GM12878 (cell line): ENCODE data around the gene BRICD5. TPM values are rescaled to one million over a fixed set of nuclear protein-coding genes. Genes with fewer than 3 reads are reported as not detected.

Experiments
- ATAC-seq: fragments of 200-7000 bp; cut with Tn5 transposase; 3 replicates; pipeline ENCODE4 v1.9.1; 2020; ENCODE audit warnings: mild to moderate bottlenecking, moderate library complexity
- BruUV-seq: library from RNA; stranded (reverse); fragments of 400-500 nt; replicated peaks from 2 replicates; lab custom pipeline; 2021; lab: Mats Ljungman, UMichigan
- CTCF ChIA-PET: fragments of 300-600 bp; sonication (Branson Sonifier 250); formaldehyde crosslinking; extraction: SDS; loops from one replicate; lab custom pipeline; 2021; ENCODE audit warnings: inconsistent platforms; lab: Yijun Ruan, JAX
- POLR2A ChIA-PET: fragments of 350-600 bp; formaldehyde crosslinking; extraction: SDS; loops from one replicate; lab custom pipeline; 2021; ENCODE audit warnings: inconsistent platforms; lab: Charles Lee
- RAD21 ChIA-PET: fragments of 300-600 bp; sonication (Branson Sonifier 250); formaldehyde crosslinking; loops from one replicate; lab custom pipeline; 2023; ENCODE audit warnings: antibody characterized with exemption; ENCODE audit not compliant: unreplicated experiment; lab: Charles Lee
- SMC1A ChIA-PET: fragments of 300-600 bp; sonication (Branson Sonifier 250); formaldehyde crosslinking; loops from one replicate; lab custom pipeline; 2023; ENCODE audit not compliant: unreplicated experiment, uncharacterized antibody; lab: Charles Lee
- DNase-seq: peaks from one replicate; pipeline ENCODE4 v3.0.0-alpha.2; 2011; ENCODE audit warnings: low read depth, low spot score
- FAIRE-seq: peaks from 3 replicates; lab custom pipeline; 2011; peaks lifted over from hg19 to GRCh38; lab: Jason Lieb, UNC
- H2AFZ ChIP-seq: 2 replicates; pipeline ENCODE4 v1.6.0; 2011; ENCODE audit warnings: low read depth, low read length, control low read depth; ENCODE audit not compliant: control insufficient read depth
- H3K27ac ChIP-seq: 2 replicates; pipeline ENCODE4 v1.5.1; 2011; ENCODE audit warnings: control low read depth; ENCODE audit not compliant: control insufficient read depth, insufficient read depth
- H3K27me3 ChIP-seq, 2 experiments: replicated peaks in 1 of 2; 2 replicates each; pipeline versions ENCODE4 v1.6.0 to v1.6.1; 2011; ENCODE audit warnings: low read length in 1 of 2; ENCODE audit not compliant: control insufficient read depth in 2 of 2, insufficient read depth in 2 of 2
- H3K36me3 ChIP-seq, 2 experiments: 2 replicates each; pipeline ENCODE4 v1.5.1; 2011; ENCODE audit warnings: low read length in 1 of 2; ENCODE audit not compliant: control insufficient read depth in 2 of 2, insufficient read depth in 2 of 2
- H3K4me1 ChIP-seq: 2 replicates; pipeline ENCODE4 v1.6.1; 2011; ENCODE audit warnings: mild to moderate bottlenecking, low read length, moderate library complexity, mixed read lengths; ENCODE audit not compliant: control insufficient read depth, insufficient read depth
- H3K4me2 ChIP-seq: 2 replicates; pipeline ENCODE4 v1.6.0; 2011; ENCODE audit warnings: control low read depth; ENCODE audit not compliant: control insufficient read depth, insufficient read depth
- H3K4me3 ChIP-seq: fragments of 200-600 bp; sonication (generic); 2 replicates; pipeline ENCODE4 v1.5.1; 2016
- H3K79me2 ChIP-seq: 2 replicates; pipeline ENCODE4 v1.6.0; 2011; ENCODE audit warnings: low read length; ENCODE audit not compliant: control insufficient read depth, insufficient read depth
- H3K9ac ChIP-seq: 2 replicates; pipeline ENCODE4 v1.8.0; 2011; ENCODE audit warnings: low read length, control low read depth, mixed read lengths; ENCODE audit not compliant: control insufficient read depth, insufficient read depth
- H3K9me3 ChIP-seq: replicated peaks from 3 replicates; pipeline ENCODE4 v1.5.1; 2011; ENCODE audit warnings: mild to moderate bottlenecking, low read length; ENCODE audit not compliant: control insufficient read depth, insufficient read depth
- H4K20me1 ChIP-seq: 2 replicates; pipeline ENCODE4 v1.6.0; 2011; ENCODE audit not compliant: control insufficient read depth, insufficient read depth
- BHLHE40 ChIP-seq, 2 experiments: fragments of 450-650 bp in 1 of 2; IDR thresholded peaks; 2 replicates each; pipeline ENCODE4 v1.6.1; 2011 to 2017; ENCODE audit warnings: low read depth in 2 of 2, borderline replicate concordance in 1 of 2, improper control_type of control experiment in 1 of 2, low read length in 1 of 2, mild to moderate bottlenecking in 1 of 2
- CEBPB ChIP-seq, 2 experiments: fragments of 150-350 bp in 1 of 2; IDR thresholded peaks; 2 replicates each; pipeline ENCODE4 v1.6.1; 2012 to 2014; ENCODE audit warnings: low read depth in 2 of 2, low read length in 2 of 2, borderline replicate concordance in 1 of 2, inconsistent platforms in 1 of 2
- ETV6 ChIP-seq, 2 experiments: fragments of 450-650 bp in 1 of 2; IDR thresholded peaks in 1 of 2; conservative IDR thresholded peaks in 1 of 2; 2 replicates each; pipeline ENCODE4 v1.6.1; 2014; ENCODE audit warnings: antibody characterized with exemption in 1 of 2, borderline replicate concordance in 1 of 2, low read depth in 1 of 2, mild to moderate bottlenecking in 1 of 2, moderate library complexity in 1 of 2
- GATAD2B ChIP-seq: fragments of 450-650 bp; conservative IDR thresholded peaks from 2 replicates; pipeline ENCODE4 v1.6.1; 2017; ENCODE audit warnings: low read depth, mild to moderate bottlenecking, moderate library complexity
- MXI1 ChIP-seq: fragments of 150-350 bp; IDR thresholded peaks from 2 replicates; pipeline ENCODE4 v1.6.1; 2011; ENCODE audit warnings: low read depth, mild to moderate bottlenecking, inconsistent platforms, low read length, improper control_type of control experiment
- NFYB ChIP-seq: IDR thresholded peaks from 2 replicates; pipeline ENCODE4 v1.6.1; 2011; ENCODE audit warnings: low read depth, mild to moderate bottlenecking, low read length, improper control_type of control experiment, moderate library complexity; ENCODE audit not compliant: insufficient read depth
- PAX8 ChIP-seq: fragments of 450-650 bp; IDR thresholded peaks from 2 replicates; pipeline ENCODE4 v1.6.1; 2017; ENCODE audit warnings: mild to moderate bottlenecking, moderate library complexity
- POLR2AphosphoS5 ChIP-seq: IDR thresholded peaks from 2 replicates; pipeline ENCODE4 v1.6.1; 2011; ENCODE audit warnings: mild to moderate bottlenecking, low read length, inconsistent platforms
- RCOR1 ChIP-seq: conservative IDR thresholded peaks from 2 replicates; pipeline ENCODE4 v1.6.1; 2012; ENCODE audit warnings: low read depth, low read length, improper control_type of control experiment
- RFX5 ChIP-seq: IDR thresholded peaks from 2 replicates; pipeline ENCODE4 v1.6.1; 2011; ENCODE audit warnings: low read depth, low read length, improper control_type of control experiment
- RUNX3 ChIP-seq: IDR thresholded peaks from 2 replicates; pipeline ENCODE4 v1.6.1; 2012; ENCODE audit warnings: low read length, inconsistent platforms
- SMAD5 ChIP-seq: IDR thresholded peaks from 2 replicates; pipeline ENCODE4 v1.6.1; 2016; ENCODE audit warnings: antibody characterized with exemption, low read depth
- SMARCA5 ChIP-seq: fragments of 450-650 bp; IDR thresholded peaks from 2 replicates; pipeline ENCODE4 v1.6.1; 2017; ENCODE audit warnings: mild to moderate bottlenecking
- TAF1 ChIP-seq: IDR thresholded peaks from 2 replicates; pipeline ENCODE4 v1.6.1; 2011; ENCODE audit warnings: mild to moderate bottlenecking, low read depth, low read length, borderline replicate concordance
- TCF12 ChIP-seq: IDR thresholded peaks from 2 replicates; pipeline ENCODE4 v1.6.1; 2011; ENCODE audit warnings: low read depth, mild to moderate bottlenecking, low read length
- WGBS: methylation state at CpG from one replicate; pipeline ENCODE4 v1.1.6; 2016; ENCODE audit warnings: low lambda C conversion rate; ENCODE audit not compliant: insufficient replicate concordance, insufficient coverage; ENCODE audit errors: missing lambda C conversion rate; 5-methylcytosine and 5-hydroxymethylcytosine counted together
- in situ Hi-C: fragments of 300-500 bp; cut with MboI; formaldehyde crosslinking; loops from 9 replicates; pipeline ENCODE4 v1.14.3; 2018; ENCODE audit warnings: mixed read lengths
- intact Hi-C: fragments of 100-400 bp; cut with micrococcal nuclease; formaldehyde crosslinking; loops from one replicate; pipeline ENCODE4 v1.14.2; 2022; ENCODE audit not compliant: unreplicated experiment
- polyA plus RNA-seq, 11 experiments: library from polyadenylated mRNA; depleted of rRNA in 4 of 11; unstranded in 6 of 11; stranded (reverse) in 5 of 11; fragments of >200 nt; fragmentation: Nextera tagmentation in 4 of 11; fragmentation: Illumina TruSeq in 1 of 11; extraction: Ambion mirVana in 4 of 11; extraction: Trizol in 1 of 11; gene quantifications; 1 replicate in 1 of 11; 2 replicates in 10 of 11; pipeline versions ENCODE4 v1.2.1 to v1.2.3, GENCODE V29; 2011 to 2016; ENCODE audit warnings: inconsistent platforms in 2 of 11, missing spikeins in 2 of 11, low read depth in 1 of 11
- total RNA-seq, 4 experiments: library from RNA; depleted of rRNA in 3 of 4; stranded (reverse); fragments of >200 nt in 3 of 4; fragmentation: Illumina TruSeq in 1 of 4; extraction: Trizol in 1 of 4; gene quantifications; 2 replicates each; pipeline versions ENCODE4 v1.2.1 to v1.2.3, GENCODE V29; 2013 to 2021
- TF ChIP-seq, protein P1 (sequence below): fragments of 450-650 bp; IDR thresholded peaks from 2 replicates; pipeline ENCODE4 v1.6.1; 2016; ENCODE audit warnings: mild to moderate bottlenecking, moderate library complexity, borderline replicate concordance

Gene BRICD5
- total and polyA plus RNA-seq, 10 of the 15 experiments (the other 5 are each of a cell fraction or from before 2014, with no cell fraction given): 0.58 to 11.6 (median 1.5) TPM; not detected in 1

- ChIA-PET SMC1A (interaction anchor here (1.1 kb wide), 1 partner anchor 9 kb away, joined by 3 read pairs; the partner anchor contains the start of gene PGP), POLR2A (no interaction called here), RAD21 (no interaction called here), CTCF (interaction anchor here (1.3 kb wide), 1 partner anchor 29 kb away, joined by 3 read pairs; no protein-coding TSS in a partner anchor)
- H3K9me3 ChIP-seq: no peaks in the 10 kb centered on the region
- no peaks in the 10 kb centered on the region for H4K20me1 ChIP-seq
- in situ Hi-C loops: no loop called here
- intact Hi-C loops: loop anchor here (2.0 kb wide), 1 partner anchor 27 kb away; the partner anchor contains the start of gene ECI1
- DNase-seq (peak; percentile 97), ATAC-seq (peak; percentile 98), FAIRE-seq (peak; percentile 99)
- H2AFZ ChIP-seq: peak within 1 kb of the TSS; percentile 86
- peak within 1 kb of the TSS; percentile 88 for H3K4me2 ChIP-seq
- WGBS: 1% methylated on average over 65 of the region's 82 CpGs
- peaks cover 0 to 3% of the 10 kb centered on the region in 2 experiments; a peak in 3 of 4 replicates for H3K36me3 ChIP-seq
- peak within 1 kb of the TSS; percentile 96 for H3K4me3 ChIP-seq
- peaks cover 5% of the 10 kb centered on the region; the same call in 1 of the 2 replicates for H3K4me1 ChIP-seq
- peak within 1 kb of the TSS; percentile 87 for H3K9ac ChIP-seq
- peak within 1 kb of the TSS; percentile 78 for H3K27ac ChIP-seq
- no TSS peak for BruUV-seq
- peaks cover 27% of the 10 kb centered on the region for H3K79me2 ChIP-seq
- H3K27me3 ChIP-seq: no peaks in the 10 kb centered on the region
- TF ChIP-seq CEBPB (IDR thresholded peaks at IDR 0.05; ENCODE audit: borderline replicate concordance in 1 of 2, low read depth in 2 of 2, low read length in 2 of 2) (peak in 1 of 2 experiments; percentile 56; a peak in 1 of 4 replicates), RCOR1 (no peak), GATAD2B (peak; percentile 85), TAF1 (peak; percentile 95), BHLHE40 (IDR thresholded peaks at IDR 0.05; ENCODE audit: borderline replicate concordance in 1 of 2, low read depth in 2 of 2, low read length in 1 of 2) (peak in 1 of 2 experiments; percentile 31; a peak in 1 of 4 replicates), SMARCA5 (0 out of 2 replicates have a peak, but pooled peaks have one; percentile 52), RUNX3 (0 out of 2 replicates have a peak, but pooled peaks have one; percentile 42), MXI1 (peak; percentile 98), NFYB (peak; percentile 20; the same call in 1 of the 2 replicates), POLR2AphosphoS5 (peak; percentile 96), TCF12 (0 out of 2 replicates have a peak, but pooled peaks have one; percentile 56), ETV6 (conservative IDR thresholded peaks at IDR 0.05 in 1 of 2, IDR thresholded peaks at IDR 0.05 in 1 of 2; ENCODE audit: borderline replicate concordance in 1 of 2, low read depth in 1 of 2) (no peak), SMAD5 (peak; percentile 50; the same call in 1 of the 2 replicates), RFX5 (no peak), PAX8 (no peak)
- TF ChIP-seq, protein P1, sequence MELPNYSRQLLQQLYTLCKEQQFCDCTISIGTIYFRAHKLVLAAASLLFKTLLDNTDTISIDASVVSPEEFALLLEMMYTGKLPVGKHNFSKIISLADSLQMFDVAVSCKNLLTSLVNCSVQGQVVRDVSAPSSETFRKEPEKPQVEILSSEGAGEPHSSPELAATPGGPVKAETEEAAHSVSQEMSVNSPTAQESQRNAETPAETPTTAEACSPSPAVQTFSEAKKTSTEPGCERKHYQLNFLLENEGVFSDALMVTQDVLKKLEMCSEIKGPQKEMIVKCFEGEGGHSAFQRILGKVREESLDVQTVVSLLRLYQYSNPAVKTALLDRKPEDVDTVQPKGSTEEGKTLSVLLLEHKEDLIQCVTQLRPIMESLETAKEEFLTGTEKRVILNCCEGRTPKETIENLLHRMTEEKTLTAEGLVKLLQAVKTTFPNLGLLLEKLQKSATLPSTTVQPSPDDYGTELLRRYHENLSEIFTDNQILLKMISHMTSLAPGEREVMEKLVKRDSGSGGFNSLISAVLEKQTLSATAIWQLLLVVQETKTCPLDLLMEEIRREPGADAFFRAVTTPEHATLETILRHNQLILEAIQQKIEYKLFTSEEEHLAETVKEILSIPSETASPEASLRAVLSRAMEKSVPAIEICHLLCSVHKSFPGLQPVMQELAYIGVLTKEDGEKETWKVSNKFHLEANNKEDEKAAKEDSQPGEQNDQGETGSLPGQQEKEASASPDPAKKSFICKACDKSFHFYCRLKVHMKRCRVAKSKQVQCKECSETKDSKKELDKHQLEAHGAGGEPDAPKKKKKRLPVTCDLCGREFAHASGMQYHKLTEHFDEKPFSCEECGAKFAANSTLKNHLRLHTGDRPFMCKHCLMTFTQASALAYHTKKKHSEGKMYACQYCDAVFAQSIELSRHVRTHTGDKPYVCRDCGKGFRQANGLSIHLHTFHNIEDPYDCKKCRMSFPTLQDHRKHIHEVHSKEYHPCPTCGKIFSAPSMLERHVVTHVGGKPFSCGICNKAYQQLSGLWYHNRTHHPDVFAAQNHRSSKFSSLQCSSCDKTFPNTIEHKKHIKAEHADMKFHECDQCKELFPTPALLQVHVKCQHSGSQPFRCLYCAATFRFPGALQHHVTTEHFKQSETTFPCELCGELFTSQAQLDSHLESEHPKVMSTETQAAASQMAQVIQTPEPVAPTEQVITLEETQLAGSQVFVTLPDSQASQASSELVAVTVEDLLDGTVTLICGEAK: peak; percentile 30; the same call in 1 of the 2 replicates
Observed at GRCh38 chr16:2223221-2223941, 12.7 kb upstream of the BRICD5 start, which contains the start of gene E4F1. E4F1 (plus strand) TSS chr16:2223591; CDS start chr16:2223614, 23 bp downstream.
